ENCODE measurements around the gene ABHD1. TPM values are rescaled to one million over a fixed set of nuclear protein-coding genes. Genes with fewer than 3 reads are reported as not detected.
"Not testable (repeated sequence)": the region's sequence is repeated elsewhere in the genome, so short reads cannot be mapped to it uniquely, and the experiment has no call there.

The ABHD1 gene
- total and polyA plus RNA-seq, 8 donors, result 0.26 to 0.99 (median 0.34) TPM; not detected in 1

DNA sequence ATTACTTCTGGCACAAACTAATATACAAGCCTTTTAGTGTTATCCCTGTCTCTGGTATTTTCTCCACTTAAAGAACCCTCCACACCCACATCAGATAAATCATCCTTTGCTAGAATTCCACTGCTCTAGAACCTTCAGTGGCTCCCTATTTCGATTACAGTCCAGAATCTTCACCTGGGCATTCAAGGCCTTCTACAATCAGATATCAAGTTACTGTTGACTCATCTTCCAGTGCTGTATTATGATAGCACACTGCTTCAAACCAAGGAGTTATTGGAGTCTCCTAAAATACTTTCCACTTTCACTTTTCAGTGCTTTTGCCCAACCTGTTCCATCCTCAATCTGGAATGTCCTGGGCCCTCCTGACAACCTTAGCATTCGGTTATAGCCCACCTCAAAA is 8.1 kb upstream of the ABHD1 start:
- TF ChIP-seq, protein P1, sequence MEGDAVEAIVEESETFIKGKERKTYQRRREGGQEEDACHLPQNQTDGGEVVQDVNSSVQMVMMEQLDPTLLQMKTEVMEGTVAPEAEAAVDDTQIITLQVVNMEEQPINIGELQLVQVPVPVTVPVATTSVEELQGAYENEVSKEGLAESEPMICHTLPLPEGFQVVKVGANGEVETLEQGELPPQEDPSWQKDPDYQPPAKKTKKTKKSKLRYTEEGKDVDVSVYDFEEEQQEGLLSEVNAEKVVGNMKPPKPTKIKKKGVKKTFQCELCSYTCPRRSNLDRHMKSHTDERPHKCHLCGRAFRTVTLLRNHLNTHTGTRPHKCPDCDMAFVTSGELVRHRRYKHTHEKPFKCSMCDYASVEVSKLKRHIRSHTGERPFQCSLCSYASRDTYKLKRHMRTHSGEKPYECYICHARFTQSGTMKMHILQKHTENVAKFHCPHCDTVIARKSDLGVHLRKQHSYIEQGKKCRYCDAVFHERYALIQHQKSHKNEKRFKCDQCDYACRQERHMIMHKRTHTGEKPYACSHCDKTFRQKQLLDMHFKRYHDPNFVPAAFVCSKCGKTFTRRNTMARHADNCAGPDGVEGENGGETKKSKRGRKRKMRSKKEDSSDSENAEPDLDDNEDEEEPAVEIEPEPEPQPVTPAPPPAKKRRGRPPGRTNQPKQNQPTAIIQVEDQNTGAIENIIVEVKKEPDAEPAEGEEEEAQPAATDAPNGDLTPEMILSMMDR (IDR thresholded peaks at IDR 0.05), result no peak
- no peaks in the 10 kb centered on the region for H3K9me3 ChIP-seq
- peaks cover 0 to 5% (median 3%) of the 10 kb centered on the region in 3 donors for H3K4me1 ChIP-seq
- H3K27me3 ChIP-seq, result peaks cover 0 to 7% (median 0%) of the 10 kb centered on the region in 4 donors
- H3K27ac ChIP-seq, result no peak overlapping the region
- intact Hi-C loops (cut with DNase I), result no loop called here
- H3K4me3 ChIP-seq, result no peak overlapping the region
- no peaks in the 10 kb centered on the region for H3K36me3 ChIP-seq
- ATAC-seq (no peak), DNase-seq (no peak), FAIRE-seq (no peak)
- 50 to 58% methylated on average over 2 of the region's 2 CpGs for WGBS, 2 donors

DNA sequence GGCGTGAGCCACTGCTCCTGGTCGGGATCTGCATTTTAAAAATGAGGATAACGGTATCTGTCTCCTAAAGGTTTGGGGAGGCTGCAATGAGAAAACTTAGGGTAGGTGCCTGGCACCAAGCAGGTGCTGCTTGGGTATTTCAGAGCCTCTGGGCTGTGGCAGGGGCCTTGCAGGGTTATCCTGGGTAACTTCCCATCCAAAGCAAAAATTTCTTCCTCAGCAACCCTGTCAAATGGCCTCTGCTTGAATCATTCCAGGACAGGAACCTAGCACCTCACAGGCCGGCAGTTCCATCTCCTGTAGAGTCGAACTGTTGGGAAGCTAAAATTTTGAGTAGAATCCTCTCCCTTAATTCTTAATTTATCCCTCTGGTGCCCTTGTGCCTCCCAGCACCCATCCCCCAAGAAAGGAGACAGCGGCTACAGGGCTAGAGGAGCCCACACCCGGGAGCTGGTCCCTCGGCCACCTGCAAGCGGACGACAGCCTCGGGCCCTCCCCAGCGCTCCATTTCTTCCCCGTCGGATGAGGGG is 5.6 kb upstream of the ABHD1 start:
- 30 to 33% methylated on average over 14 of the region's 14 CpGs for WGBS, 2 donors
- peak in 1 of 4 donors; percentile 15 for ATAC-seq
- Histone ChIP-seq H3K27ac (no peak overlapping the region), H3K4me1 (peaks cover 0 to 6% (median 3%) of the 10 kb centered on the region in 3 donors), H3K9me3 (no peaks in the 10 kb centered on the region), H3K4me3 (peak overlapping the region in 1 of 4 donors; percentile 42), H3K27me3 (peaks cover 0 to 7% (median 0%) of the 10 kb centered on the region in 4 donors), H3K36me3 (no peaks in the 10 kb centered on the region)
- FAIRE-seq, result no peak
- intact Hi-C loops (cut with DNase I), result no loop called here
- DNase-seq, result no peak
- TF ChIP-seq, protein P1 (IDR thresholded peaks at IDR 0.05), result no peak

DNA sequence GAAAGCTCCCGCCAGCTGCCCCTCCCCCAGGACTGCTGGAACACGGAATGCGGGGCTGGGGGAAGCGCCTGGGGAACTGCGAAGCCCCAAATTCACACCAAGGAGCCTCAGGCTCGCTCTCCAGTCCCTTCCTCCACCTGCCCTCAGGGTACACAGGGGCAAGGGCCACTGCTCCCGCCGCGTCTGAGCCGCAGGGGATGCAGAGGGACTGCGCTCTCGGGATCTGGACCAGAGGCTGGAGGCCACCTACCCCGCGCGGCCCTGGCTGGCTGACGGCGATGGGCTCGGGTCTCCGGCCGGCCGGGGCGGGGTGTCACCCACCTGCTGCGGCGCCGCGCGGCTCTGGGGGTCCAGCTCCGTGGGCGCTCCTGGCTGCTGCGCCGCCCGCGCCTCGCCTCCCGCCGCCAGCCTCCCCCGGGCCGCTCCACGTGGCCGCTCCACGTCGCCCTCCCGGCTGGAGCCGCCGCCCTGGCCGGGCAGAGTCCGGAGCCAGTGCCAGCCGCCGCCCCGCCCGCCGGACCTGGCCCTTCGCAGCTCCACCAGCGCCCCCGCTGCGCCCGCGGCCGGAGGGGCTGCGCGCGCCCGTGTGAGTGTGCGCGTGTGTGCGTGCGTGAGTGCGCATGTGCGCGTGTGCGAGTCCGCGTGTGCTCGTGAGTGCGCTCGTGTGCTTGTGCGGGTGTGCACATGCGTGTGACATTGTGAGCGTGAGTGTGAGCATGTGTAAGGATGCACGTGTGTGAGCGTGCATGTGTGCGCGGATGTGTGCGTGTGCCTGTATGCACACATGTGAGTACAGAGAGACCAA is 4.9 kb upstream of the ABHD1 start, which contains the start of gene CGREF1:
Gene CGREF1 (minus strand): TSS at position 604 of the 805 bp plus-strand sequence. CDS start 14,762 bp downstream, outside the sequence.
- Histone ChIP-seq H3K27me3 (peaks cover 0 to 7% (median 0%) of the 10 kb centered on the region in 4 donors), H3K9me3 (no peaks in the 10 kb centered on the region), H3K4me1 (peaks cover 0 to 8% (median 3%) of the 10 kb centered on the region in 3 donors), H3K36me3 (no peaks in the 10 kb centered on the region), H3K27ac (no peak within 1 kb of the TSS), H3K4me3 (peak within 1 kb of the TSS in 2 of 4 donors; percentile 31 to 42)
- ATAC-seq (peak in 3 of 4 donors; percentile 23 to 55 (median 27)), FAIRE-seq (no peak), DNase-seq (peak in 1 of 6 donors; percentile 70)
- intact Hi-C loops (cut with DNase I), result no loop called here
- TF ChIP-seq, protein P1 (IDR thresholded peaks at IDR 0.05), result no peak
- 4 to 6% methylated on average over 57 to 84 of the region's 84 CpGs for WGBS, 2 donors

DNA sequence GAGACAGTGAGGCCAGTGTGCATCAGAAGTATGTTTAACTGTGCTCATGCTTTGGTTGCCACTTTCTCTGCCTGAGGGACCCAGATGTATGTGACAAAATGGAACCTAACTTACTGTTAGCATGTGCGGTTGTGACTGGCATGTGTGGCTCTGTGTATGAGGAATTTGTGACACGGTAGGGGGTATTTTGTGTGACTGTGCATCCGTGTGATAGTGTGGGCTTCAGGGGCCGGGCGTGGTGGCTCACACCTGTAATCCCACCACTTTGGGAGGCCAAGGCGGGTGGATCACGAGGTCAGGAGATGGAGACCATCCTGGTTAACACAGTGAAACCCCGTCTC is 4.3 kb upstream of the ABHD1 start:
- FAIRE-seq; H3K27me3 ChIP-seq; H3K4me1 ChIP-seq; H3K36me3 ChIP-seq; intact Hi-C loops (cut with DNase I); H3K9me3 ChIP-seq; ATAC-seq; H3K27ac ChIP-seq; DNase-seq: not testable (repeated sequence)
- WGBS, 2 donors, result 71 to 75% methylated on average over 8 of the region's 8 CpGs
- peak overlapping the region in 2 of 4 donors; percentile 31 to 42 for H3K4me3 ChIP-seq

DNA sequence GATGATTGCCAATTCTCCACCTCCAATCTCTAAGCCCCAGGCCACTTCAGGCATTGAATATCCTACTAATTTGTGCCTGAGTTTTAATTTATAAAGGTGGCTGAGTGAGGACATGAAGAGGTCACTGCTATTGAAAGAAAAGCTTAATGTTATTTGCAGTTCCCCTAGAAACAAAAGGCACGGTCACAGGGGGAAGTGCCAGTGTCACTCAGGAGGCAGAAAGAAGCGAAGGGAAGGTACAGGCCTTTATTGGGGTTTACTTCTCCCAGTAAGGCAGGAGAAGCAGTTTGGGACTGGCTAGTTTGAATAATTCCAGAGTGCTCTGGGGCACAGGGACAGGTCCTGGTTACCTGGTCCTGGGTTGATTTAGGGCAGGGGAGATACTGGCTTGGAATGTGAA is 1.7 kb upstream of the ABHD1 start:
- no peak for ATAC-seq
- peaks cover 0 to 7% (median 0%) of the 10 kb centered on the region in 4 donors for H3K27me3 ChIP-seq
- TF ChIP-seq, protein P1 (IDR thresholded peaks at IDR 0.05), result no peak

More for the DNA sequence above, 1.7 kb upstream of the ABHD1 start:
- FAIRE-seq (no peak), DNase-seq (no peak)
- H3K4me3 ChIP-seq, result no peak overlapping the region
- intact Hi-C loops (cut with DNase I), result no loop called here
- 75 to 91% methylated on average over 2 of the region's 2 CpGs for WGBS, 2 donors
- no peaks in the 10 kb centered on the region for H3K36me3 ChIP-seq
- H3K9me3 ChIP-seq, result no peaks in the 10 kb centered on the region
- peaks cover 0 to 8% (median 3%) of the 10 kb centered on the region in 3 donors for H3K4me1 ChIP-seq
- H3K27ac ChIP-seq, result no peak overlapping the region

Measured in pancreas (tissue), 10 donors.